ENCODE results near the gene ARID3C.

ARID3C gene

DNA sequence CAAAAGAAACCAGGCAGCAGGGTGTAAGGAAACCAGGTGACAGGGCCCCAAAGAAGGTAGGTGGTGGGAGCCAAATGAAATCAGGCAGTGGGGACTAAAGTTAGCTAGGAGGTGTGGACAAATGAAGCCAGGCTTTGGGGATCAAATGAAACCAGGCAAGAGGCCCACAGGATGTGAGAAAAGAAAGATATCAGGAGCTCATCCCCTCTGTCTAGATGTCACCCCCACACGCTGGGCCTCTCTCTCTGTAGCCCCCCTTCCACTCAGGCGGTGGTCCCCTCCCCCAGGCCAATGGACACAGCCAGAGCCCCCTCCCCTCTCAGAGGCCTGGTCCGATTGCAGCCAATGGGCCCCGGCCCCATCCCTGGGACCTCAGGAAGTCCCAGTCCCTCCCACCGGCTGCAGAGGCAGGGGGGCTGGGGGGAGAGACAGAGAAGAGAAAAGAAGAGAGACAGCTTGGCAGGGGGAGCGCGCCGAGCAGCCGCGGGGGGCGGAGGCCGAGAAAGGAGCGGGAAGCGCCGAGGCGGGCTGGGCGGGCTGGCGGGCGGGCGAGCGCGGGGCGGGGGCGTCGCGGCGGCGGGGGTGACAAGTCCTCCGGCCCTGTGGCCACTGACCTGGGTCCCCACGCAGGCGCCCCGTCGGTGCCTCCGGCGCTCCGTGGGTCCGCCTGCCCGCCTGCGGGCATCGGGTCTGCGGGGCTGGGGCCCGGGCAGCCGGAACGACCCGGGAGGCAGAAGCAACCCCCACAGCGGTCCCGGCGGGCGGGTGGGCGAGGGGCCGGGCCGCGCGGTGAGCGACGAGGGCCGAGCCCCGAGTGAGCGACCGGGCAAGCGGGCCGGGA, 51.2 kb downstream of the ARID3C start:
- DNase-seq (ENCODE audit: low read depth in 2 of 2) = no peak

DNA sequence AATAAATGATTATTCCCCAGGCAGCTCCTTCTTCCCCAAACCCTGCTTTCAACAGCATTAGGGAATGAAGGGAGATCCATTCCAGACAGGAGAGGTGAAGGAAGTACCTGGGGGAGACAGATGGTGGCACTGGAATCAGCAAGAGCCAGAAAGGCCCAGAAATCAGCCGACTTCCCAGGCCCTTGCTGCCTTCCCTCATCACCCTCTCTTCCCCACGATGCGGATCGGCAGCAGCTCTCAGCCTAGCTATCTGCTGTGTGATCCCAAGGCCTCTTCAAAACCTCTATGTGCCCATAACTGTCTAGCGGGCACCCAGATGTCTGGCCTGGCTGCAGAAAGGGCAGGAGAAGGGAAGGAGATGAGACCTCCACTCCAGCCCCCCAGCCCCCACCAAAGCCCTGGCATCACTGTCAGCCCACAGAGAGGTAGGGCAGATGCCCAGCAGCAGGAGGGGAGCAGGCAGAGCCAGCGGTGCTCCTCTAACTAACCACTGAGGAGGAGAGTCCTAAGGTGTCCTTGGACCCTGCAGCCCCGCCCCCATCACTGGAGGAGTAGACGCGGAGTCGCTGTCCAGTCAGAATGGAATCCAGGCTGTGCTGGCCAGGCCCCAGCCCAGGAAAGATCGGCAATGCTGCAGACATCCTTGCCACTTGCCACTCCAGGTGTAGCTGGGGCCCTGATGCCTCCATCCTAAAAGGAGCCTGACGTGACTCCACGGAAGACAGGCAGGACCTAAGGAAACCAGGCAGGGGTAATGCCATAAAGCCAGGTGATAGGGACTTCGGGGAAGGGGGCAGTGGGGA, 52.1 kb downstream of the ARID3C start:
- no peak for DNase-seq (ENCODE audit: low read depth in 2 of 2)

DNA sequence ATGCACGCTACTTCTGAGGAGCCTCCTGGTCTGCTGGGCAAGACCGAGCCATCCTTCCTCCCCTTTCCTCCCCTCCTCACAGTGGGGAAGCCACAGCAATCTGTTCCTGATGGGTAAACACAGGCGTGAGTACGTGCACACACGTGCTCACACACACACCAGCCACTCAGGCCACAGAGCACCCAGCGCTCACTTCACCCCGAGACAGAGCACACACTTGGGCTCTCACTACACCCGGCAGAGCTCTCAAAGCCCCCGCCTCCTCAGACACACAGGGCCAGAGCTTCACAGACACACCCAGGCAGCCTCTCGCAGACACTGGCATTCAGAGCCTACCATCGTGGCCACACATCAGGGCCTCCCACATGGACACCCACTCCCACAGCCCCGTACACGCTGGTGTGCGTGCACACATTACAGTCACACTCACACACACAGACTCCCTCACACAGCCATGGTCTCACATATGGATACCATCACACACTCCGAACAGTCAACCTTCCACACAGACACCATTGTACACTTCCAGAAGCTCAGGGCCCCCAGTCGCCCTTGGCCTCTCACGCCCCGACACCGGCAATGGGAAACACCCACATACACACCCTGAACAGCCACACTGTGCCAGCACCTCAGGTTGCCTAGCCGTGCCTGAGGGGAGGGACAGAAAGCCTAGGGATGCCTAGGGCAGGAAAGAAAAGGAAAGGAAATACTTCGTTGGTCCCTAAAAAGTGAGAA, 52.8 kb downstream of the ARID3C start:
- DNase-seq (ENCODE audit: low read depth in 2 of 2) = no peak

DNA sequence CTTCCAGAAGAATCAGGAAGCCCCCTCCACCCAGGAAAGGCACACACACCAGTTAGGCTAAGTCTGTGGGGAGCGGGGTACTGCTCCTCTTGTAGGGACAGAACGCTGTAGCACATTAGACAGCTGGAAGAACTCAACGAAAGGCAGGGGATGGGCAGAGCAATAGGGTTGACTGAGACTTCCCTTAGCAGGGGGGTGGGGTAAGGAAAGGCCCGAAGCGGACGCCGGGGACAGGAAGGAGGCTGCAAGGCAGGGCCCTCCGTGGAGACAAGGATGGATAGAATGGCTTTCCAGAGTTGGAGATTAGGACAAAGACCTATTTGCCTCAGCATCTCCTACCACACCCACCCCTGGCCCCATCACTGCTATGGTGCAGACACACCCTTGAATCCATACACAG, 53.6 kb downstream of the ARID3C start:
- no peak for DNase-seq (ENCODE audit: low read depth in 2 of 2)

DNA sequence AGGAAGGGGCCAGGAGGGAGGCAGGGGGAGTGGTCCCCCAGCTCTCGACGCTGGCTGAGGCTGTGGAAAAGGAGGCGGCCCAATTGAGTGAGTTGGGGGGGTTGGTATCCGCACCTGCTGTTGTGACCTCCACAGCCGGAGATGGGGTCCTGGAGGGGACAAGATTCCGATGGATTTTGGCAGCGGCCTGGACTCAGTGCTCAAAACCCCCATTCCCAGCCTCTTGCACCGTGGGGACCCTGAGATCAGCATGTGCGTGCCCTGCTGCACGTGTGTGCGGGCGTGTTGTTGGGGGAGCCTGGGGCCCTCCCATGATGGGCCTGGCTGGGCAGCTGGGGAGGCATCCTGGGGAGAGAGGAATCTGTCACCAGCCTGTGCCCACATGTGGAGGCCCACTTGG, 54.3 kb downstream of the ARID3C start:
- no peak for DNase-seq (ENCODE audit: low read depth in 2 of 2)

DNA sequence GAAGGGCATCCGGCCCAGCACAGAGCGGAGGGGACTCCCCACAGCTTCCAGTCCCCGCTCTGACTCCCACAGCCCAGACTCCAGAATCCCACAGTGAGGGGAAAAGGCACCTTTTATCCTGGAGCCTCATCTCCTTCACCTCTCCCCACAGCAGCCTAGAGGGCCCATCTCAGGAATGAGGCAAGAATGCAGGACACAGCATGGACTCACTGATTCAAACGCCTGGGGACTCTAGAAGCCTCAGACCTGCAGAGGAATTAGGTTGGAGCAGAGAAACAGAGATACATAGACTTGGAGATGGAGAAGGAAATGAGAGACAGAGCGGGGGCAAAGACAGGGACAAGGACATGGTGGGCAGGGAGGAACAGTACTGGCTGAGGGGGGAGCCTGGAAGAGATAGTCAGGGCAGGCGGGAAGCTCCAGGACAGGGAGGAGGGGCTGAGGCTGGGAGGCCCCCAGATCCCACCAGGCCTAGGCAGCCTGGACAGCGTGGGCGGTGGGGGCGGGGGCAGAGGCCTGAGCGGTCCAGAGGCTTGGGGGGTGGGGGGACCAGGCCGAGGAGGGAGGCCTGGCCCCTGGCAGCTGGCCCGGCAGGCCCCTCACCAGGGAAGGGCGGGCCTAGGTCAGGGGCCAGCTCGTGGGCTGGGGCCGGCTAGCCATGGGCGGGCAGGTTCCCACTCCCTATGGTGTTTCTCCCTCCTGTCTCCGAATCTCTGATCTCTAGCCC, 55.1 kb downstream of the ARID3C start:
- DNase-seq (ENCODE audit: low read depth in 2 of 2) = no peak

DNA sequence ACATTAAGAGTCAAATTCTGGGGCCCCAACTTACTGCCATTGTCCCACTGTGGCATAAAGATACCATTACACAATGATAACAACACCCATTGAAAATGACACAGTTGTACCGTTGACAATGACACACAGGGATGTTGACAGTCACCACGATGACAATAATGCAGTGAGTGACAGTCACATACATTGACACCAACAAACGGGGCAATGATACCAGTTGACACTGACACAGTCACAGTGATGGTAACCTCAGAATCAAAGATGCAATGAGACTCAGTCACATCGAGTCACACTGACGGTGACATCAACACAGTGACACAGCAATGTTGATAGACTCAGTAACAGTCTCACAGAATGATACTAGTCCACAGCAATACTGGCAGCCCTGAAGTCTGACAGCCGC, 56.2 kb downstream of the ARID3C start:
- DNase-seq (ENCODE audit: low read depth in 2 of 2) = no peak

DNA sequence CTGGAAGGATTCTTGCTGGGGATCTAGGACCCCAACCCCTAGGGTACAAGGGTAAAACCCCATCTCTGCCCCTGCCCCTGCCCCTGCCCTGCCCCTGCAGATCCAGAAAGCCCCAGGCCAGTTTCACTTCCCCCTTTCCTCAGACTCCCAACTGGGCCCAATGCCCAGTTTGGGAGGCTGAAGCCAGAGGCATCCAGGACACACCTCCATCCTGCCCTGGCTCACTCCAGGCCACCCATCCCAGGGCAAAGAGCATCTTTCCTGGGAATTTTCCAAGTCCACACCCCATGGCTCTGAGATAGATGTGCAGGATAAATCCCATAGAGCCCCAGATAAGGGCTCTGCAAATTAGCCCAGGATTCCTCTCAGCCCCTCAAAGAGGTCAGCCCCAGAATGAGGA, 56.8 kb downstream of the ARID3C start:
- DNase-seq (ENCODE audit: low read depth in 2 of 2) = no peak

DNA sequence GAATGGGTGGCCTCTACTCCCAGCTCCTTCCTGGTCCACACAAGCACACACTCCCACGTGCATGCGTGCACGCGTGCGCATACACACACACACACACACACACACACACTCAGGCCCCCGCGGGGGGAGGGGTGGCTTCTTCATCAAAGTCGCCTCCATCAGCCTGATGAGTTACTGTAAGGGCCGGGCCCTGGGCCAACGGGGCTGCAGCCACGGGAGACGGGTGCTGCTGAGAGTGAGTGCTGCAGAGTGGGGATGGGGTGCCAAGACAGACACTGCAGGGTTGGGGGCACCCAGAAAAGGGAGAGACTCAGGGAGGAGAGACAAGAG, 57.4 kb downstream of the ARID3C start:
- DNase-seq (ENCODE audit: low read depth in 2 of 2) = no peak
